Keratinocyte (primary cell): ENCODE results near the gene ZNF664. TPM values are rescaled to one million over a fixed set of nuclear protein-coding genes. Genes with fewer than 3 reads are reported as not detected.

Experiments used
- DNase-seq: peaks from one replicate; pipeline ENCODE4 v3.0.0-alpha.2; 2011; ENCODE audit warnings: low read depth, missing footprints, low spot score
- FAIRE-seq: peaks from 2 replicates; lab custom pipeline; 2011; peaks lifted over from hg19 to GRCh38; lab: Jason Lieb, UNC
- H2AFZ ChIP-seq: 2 replicates; pipeline ENCODE4 v1.6.0; 2012; ENCODE audit warnings: low read length, control low read depth, inconsistent platforms; ENCODE audit not compliant: control insufficient read depth
- H3K27ac ChIP-seq: 2 replicates; pipeline ENCODE4 v1.5.1; 2011; ENCODE audit warnings: low read length; ENCODE audit not compliant: control insufficient read depth, insufficient read depth
- H3K27me3 ChIP-seq: 3 replicates; pipeline ENCODE4 v1.6.0; 2011; ENCODE audit warnings: low read length; ENCODE audit not compliant: control insufficient read depth, insufficient read depth; ENCODE audit errors: extremely low read depth
- H3K36me3 ChIP-seq, 2 experiments: 2 replicates in 1 of 2; 3 replicates in 1 of 2; pipeline ENCODE4 v1.5.1; 2011; ENCODE audit warnings: low read length in 2 of 2, mild to moderate bottlenecking in 1 of 2; ENCODE audit not compliant: control insufficient read depth in 2 of 2, insufficient read depth in 2 of 2; ENCODE audit errors: extremely low read depth in 1 of 2
- H3K4me1 ChIP-seq: 3 replicates; pipeline ENCODE4 v1.5.1; 2011; ENCODE audit warnings: low read length; ENCODE audit not compliant: control insufficient read depth, insufficient read depth; ENCODE audit errors: extremely low read depth
- H3K4me2 ChIP-seq: 3 replicates; pipeline ENCODE4 v1.6.0; 2011; ENCODE audit warnings: low read depth, low read length; ENCODE audit not compliant: control insufficient read depth, insufficient read depth; ENCODE audit errors: extremely low read depth
- H3K4me3 ChIP-seq, 3 experiments: fragments of 200-600 bp in 1 of 3; sonication (generic) in 1 of 3; 2 replicates in 2 of 3; 3 replicates in 1 of 3; pipeline ENCODE4 v1.5.1; 2011 to 2016; ENCODE audit warnings: low read length in 3 of 3, mild to moderate bottlenecking in 3 of 3, control low read depth in 2 of 3, inconsistent platforms in 1 of 3, low read depth in 1 of 3, mixed read lengths in 1 of 3, mixed run types in 1 of 3, moderate library complexity in 1 of 3; ENCODE audit not compliant: control insufficient read depth in 2 of 3, insufficient read depth in 2 of 3; ENCODE audit errors: extremely low read depth in 1 of 3
- H3K79me2 ChIP-seq: 2 replicates; pipeline ENCODE4 v1.6.0; 2012; ENCODE audit warnings: low read length; ENCODE audit not compliant: control insufficient read depth, insufficient read depth
- H3K9ac ChIP-seq: 3 replicates; pipeline ENCODE4 v1.6.0; 2011; ENCODE audit warnings: low read length; ENCODE audit not compliant: control insufficient read depth, insufficient read depth; ENCODE audit errors: extremely low read depth
- H3K9me1 ChIP-seq: 3 replicates; pipeline ENCODE4 v1.6.0; 2011; ENCODE audit warnings: low read length; ENCODE audit not compliant: control insufficient read depth, insufficient read depth; ENCODE audit errors: extremely low read depth
- H3K9me3 ChIP-seq: 2 replicates; pipeline ENCODE4 v1.5.1; 2012; ENCODE audit warnings: low read depth, low read length; ENCODE audit not compliant: control insufficient read depth
- H4K20me1 ChIP-seq: 3 replicates; pipeline ENCODE4 v1.6.0; 2011; ENCODE audit warnings: low read length; ENCODE audit not compliant: control insufficient read depth, insufficient read depth; ENCODE audit errors: extremely low read depth
- EZH2 ChIP-seq: IDR thresholded peaks from one replicate; pipeline ENCODE4 v1.6.1; 2012; ENCODE audit warnings: inconsistent platforms, mild to moderate bottlenecking, low read length, moderate library complexity
- dilution Hi-C: fragments of 300-500 bp; cut with MboI; formaldehyde crosslinking; loops from one replicate; pipeline ENCODE4 v1.7.0; 2020; ENCODE audit warnings: low sequenced_read_pairs; ENCODE audit not compliant: extremely low pct_ligation_motif_present
- polyA plus RNA-seq, 5 experiments: library from polyadenylated mRNA; depleted of rRNA in 3 of 5; stranded (reverse) in 3 of 5; stranded (forward) in 1 of 5; unstranded in 1 of 5; fragments of >200 nt; gene quantifications; 1 replicate in 1 of 5; 2 replicates in 3 of 5; 3 replicates in 1 of 5; pipeline versions ENCODE4 v1.2.1 to v1.2.3, GENCODE V29; 2011 to 2012; ENCODE audit warnings: missing spikeins in 2 of 5, low read depth in 1 of 5, low replicate concordance in 1 of 5
- TF ChIP-seq, protein P1 (sequence below), 3 experiments: IDR thresholded peaks in 1 of 3; conservative IDR thresholded peaks in 1 of 3; optimal IDR thresholded peaks in 1 of 3; 2 replicates in 2 of 3; 3 replicates in 1 of 3; pipeline versions ENCODE3 to v1.5.1; 2011; ENCODE audit warnings: low read length in 3 of 3, mild to moderate bottlenecking in 3 of 3, moderate library complexity in 2 of 3, control low read depth in 1 of 3, inconsistent platforms in 1 of 3; ENCODE audit not compliant: insufficient read depth in 2 of 3; ENCODE audit errors: extremely low read depth in 1 of 3

ZNF664 gene
- polyA plus RNA-seq, 1 donor (not counting 4 experiments of a cell fraction or from before 2014, with no cell fraction given), result 48.7 TPM

DNA sequence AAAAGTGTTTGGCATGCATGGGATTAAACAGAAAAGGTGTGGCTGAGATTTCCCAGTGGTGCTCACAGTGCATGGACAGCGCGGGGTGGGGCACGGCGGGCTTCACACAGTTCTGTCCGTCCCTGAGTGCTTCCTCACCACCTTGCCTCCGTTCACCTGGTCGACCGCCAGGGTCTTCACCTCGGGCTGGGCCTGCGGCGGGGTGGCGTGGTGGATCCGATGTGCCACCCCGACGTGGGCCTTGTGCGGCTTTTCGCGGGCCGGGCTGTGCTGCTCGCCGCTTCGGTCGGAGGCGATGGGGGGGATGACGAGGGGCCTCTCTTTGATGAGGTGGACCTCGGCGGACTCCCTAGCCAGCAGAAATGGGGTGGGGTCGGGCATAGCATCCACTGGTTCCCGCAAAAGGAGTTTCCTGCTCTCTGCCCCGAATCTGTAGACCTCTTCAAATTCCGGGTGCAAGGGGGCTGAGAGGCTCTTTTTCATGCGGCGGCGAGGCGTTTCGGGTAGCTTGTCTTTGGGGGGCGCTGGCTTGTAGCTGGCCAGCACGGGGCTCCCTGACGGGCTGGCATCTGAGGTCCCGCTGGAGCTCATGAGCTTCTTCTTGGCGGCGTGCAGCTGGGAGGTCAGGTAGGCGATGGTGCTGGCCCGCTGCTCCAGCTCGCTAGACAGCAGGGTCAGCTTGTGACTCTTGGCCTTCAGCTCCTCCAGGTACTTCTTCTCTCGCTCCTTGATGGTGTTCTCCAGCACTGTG lies 35.9 kb upstream of the ZNF664 start:
- Histone ChIP-seq H3K9me3 (no peaks in the 10 kb centered on the region), H3K27ac (no peak overlapping the region), H3K4me1 (no peaks in the 10 kb centered on the region), H4K20me1 (no peaks in the 10 kb centered on the region), H3K79me2 (no peaks in the 10 kb centered on the region), H3K36me3 (peaks cover 0 to 11% of the 10 kb centered on the region in 2 experiments), H3K9ac (no peak overlapping the region), H3K27me3 (peaks cover 6% of the 10 kb centered on the region), H3K9me1 (no peaks in the 10 kb centered on the region), H2AFZ (no peak overlapping the region), H3K4me3 (no peak overlapping the region), H3K4me2 (no peak overlapping the region)
- FAIRE-seq (no peak), DNase-seq (no peak)
- dilution Hi-C loops, result no loop called here
- no peak for TF ChIP-seq EZH2
- TF ChIP-seq, protein P1, sequence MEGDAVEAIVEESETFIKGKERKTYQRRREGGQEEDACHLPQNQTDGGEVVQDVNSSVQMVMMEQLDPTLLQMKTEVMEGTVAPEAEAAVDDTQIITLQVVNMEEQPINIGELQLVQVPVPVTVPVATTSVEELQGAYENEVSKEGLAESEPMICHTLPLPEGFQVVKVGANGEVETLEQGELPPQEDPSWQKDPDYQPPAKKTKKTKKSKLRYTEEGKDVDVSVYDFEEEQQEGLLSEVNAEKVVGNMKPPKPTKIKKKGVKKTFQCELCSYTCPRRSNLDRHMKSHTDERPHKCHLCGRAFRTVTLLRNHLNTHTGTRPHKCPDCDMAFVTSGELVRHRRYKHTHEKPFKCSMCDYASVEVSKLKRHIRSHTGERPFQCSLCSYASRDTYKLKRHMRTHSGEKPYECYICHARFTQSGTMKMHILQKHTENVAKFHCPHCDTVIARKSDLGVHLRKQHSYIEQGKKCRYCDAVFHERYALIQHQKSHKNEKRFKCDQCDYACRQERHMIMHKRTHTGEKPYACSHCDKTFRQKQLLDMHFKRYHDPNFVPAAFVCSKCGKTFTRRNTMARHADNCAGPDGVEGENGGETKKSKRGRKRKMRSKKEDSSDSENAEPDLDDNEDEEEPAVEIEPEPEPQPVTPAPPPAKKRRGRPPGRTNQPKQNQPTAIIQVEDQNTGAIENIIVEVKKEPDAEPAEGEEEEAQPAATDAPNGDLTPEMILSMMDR (optimal IDR thresholded peaks at IDR 0.05 in 1 of 3, IDR thresholded peaks at IDR 0.05 in 1 of 3, conservative IDR thresholded peaks at IDR 0.05 in 1 of 3; ENCODE audit: extremely low read depth in 1 of 3, insufficient read depth in 2 of 3, low read length in 3 of 3), result no peak

DNA sequence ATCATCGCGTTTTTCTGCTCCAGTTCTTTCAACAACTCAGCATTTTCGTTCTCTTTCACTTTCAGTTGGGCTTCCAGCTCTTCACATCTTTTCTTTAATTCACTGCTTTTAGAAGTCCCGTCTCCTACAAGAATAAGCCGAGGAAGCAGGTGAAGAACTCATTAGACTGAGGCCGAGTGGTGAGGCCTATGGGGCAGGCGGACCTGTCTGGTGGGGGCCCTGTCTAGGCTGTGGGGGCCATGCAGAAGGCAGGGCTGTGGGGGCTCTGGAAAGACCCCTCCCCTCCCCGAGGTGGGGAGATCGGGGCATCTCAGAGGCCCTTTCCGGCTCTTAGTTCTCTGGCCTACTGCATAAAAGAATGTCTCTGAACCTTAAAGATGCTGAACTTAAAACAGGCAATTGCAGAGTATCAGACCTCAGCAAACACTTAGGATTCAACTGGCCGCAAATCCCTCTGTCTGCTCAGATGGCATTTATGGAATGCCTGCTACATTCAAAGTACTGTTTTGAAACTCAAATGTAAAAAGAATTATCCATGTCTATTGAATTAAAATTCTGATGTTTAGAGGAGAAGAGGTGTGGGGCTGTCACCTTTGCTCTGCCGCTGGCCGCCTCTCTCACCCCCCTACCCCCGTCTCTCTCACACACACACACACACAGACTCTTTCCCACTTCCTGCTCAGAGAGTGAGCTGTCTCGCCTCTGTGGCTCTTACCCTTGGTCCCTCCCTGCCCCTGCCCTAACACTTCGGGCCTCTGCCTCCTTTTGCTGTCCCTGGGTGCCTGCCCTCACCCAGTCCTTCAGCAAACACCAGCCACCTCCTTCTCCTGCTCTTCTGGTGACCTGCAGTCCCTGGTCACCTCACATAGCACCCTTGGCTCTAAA lies 35.1 kb upstream of the ZNF664 start:
- DNase-seq (no peak), FAIRE-seq (no peak)
- Histone ChIP-seq H3K9ac (no peak overlapping the region), H4K20me1 (no peaks in the 10 kb centered on the region), H2AFZ (no peak overlapping the region), H3K27me3 (peaks cover 6% of the 10 kb centered on the region), H3K27ac (no peak overlapping the region), H3K36me3 (peaks cover 0 to 12% of the 10 kb centered on the region in 2 experiments), H3K4me1 (no peaks in the 10 kb centered on the region), H3K9me1 (no peaks in the 10 kb centered on the region), H3K4me2 (no peak overlapping the region), H3K9me3 (no peaks in the 10 kb centered on the region), H3K4me3 (no peak overlapping the region), H3K79me2 (no peaks in the 10 kb centered on the region)
- no peak for TF ChIP-seq EZH2
- TF ChIP-seq, protein P1 (optimal IDR thresholded peaks at IDR 0.05 in 1 of 3, IDR thresholded peaks at IDR 0.05 in 1 of 3, conservative IDR thresholded peaks at IDR 0.05 in 1 of 3; ENCODE audit: extremely low read depth in 1 of 3, insufficient read depth in 2 of 3, low read length in 3 of 3), result no peak
- dilution Hi-C loops, result no loop called here
